Measurements from ENCODE around the gene TSC22D3. TPM values are rescaled to one million over a fixed set of nuclear protein-coding genes. Genes with fewer than 3 reads are reported as not detected.

TSC22D3 gene
- total RNA-seq, 3 donors from 2014 or later, result 14.1 to 118 (median 64.7) TPM

GRCh38 chrX:107678957-107679740 lies 96.4 kb downstream of the TSC22D3 start:
- Histone ChIP-seq H3K36me3 (ENCODE audit: low read depth) (no peaks in the 10 kb centered on the region), H3K4me3 (no peak overlapping the region), H3K4me1 (ENCODE audit: low read depth) (peaks cover 9% of the 10 kb centered on the region), H3K9me3 (no peaks in the 10 kb centered on the region)
- no peak for TF ChIP-seq CTCF (IDR thresholded peaks at IDR 0.05)
- DNase-seq (peak; percentile 62 to 83 (median 68)), ATAC-seq (peak; percentile 27)
- intact Hi-C loops (cut with DNase I, micrococcal nuclease), result no loop called here

- H3K4me1 ChIP-seq (ENCODE audit: low read depth), result peaks cover 17% of the 10 kb centered on the region
- intact Hi-C loops (cut with DNase I, micrococcal nuclease), result no loop called here
- no peak overlapping the region for H3K4me3 ChIP-seq
- no peaks in the 10 kb centered on the region for H3K9me3 ChIP-seq
- H3K36me3 ChIP-seq (ENCODE audit: low read depth), result no peaks in the 10 kb centered on the region
- no peak for TF ChIP-seq CTCF (IDR thresholded peaks at IDR 0.05)
- ATAC-seq (no peak), DNase-seq (no peak)
Measured at GRCh38 chrX:107677909-107678308, 97.7 kb downstream of the TSC22D3 start.

DNA sequence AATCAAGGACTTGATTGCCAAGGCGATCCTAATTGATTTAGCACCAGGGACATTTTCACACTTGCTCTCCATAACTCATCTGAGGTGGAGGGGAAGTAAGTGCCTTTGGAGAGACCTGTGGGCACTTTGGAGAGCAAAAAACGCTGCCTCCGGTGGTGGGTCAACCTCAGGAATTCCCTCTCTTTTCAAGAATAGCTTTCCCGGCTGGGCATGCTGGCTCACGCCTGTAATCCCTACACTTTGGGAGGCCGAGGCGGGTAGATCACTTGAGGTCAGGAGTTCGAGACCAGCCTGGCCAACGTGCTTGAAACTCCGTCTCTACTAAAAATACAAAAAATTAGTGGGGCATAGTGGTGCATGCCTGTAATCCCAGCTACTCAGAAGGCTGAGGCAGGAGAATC lies 98.1 kb downstream of the TSC22D3 start:
- Histone ChIP-seq H3K4me3 (no peak overlapping the region), H3K36me3 (ENCODE audit: low read depth) (no peaks in the 10 kb centered on the region), H3K4me1 (ENCODE audit: low read depth) (peaks cover 19% of the 10 kb centered on the region), H3K9me3 (no peaks in the 10 kb centered on the region)
- ATAC-seq (no peak), DNase-seq (no peak)
- intact Hi-C loops (cut with DNase I, micrococcal nuclease), result no loop called here
- no peak for TF ChIP-seq CTCF (IDR thresholded peaks at IDR 0.05)

DNA sequence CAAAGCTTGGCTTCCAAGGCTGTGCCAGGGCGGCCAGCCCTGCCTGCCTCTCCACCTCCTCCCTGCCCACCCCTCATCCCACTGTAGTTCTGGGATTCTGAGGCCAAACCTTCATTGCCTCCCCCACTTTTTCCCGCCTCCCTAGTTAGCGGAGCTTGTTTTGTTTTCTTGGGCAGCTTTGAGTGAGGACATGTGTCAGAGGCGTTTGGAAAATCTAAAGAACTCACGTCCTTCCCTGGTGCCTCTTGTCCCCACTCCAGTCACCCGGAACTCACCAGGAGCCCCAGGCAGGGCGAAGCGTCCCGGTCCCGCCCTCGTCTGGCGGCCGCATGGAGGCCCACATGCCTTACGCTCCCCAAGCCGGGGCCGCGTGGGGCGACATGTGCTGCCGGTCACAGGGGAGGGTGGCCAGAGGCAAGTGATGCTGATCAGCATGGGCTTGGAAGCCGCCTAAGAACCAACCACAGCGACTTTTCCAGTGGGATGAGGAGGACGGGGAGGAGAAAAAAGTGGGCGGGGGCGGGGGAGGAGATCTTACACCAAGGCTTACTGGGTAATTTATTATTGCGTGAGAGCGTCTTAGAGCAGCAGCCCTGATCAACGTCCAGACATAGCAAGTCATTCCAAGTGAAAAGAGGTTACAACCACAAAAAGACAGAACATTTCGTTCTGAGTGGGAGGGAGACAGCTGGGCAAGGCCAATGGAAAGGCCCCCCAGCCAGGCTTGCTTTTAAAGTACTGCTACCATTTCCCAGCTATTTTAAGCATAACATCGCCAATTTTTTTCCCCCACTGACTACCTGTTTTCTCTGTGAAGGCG lies 98.8 kb downstream of the TSC22D3 start:
- no peak for TF ChIP-seq CTCF (IDR thresholded peaks at IDR 0.05)
- Histone ChIP-seq H3K4me3 (peak overlapping the region; percentile 24), H3K4me1 (ENCODE audit: low read depth) (peaks cover 19% of the 10 kb centered on the region), H3K9me3 (no peaks in the 10 kb centered on the region), H3K36me3 (ENCODE audit: low read depth) (no peaks in the 10 kb centered on the region)
- intact Hi-C loops (cut with DNase I, micrococcal nuclease), result no loop called here
- peak; percentile 72 to 89 (median 82) for DNase-seq
- peak; percentile 61 for ATAC-seq

- ATAC-seq, result no peak
- TF ChIP-seq CTCF (IDR thresholded peaks at IDR 0.05), result no peak
- H3K36me3 ChIP-seq (ENCODE audit: low read depth), result no peaks in the 10 kb centered on the region
- peaks cover 19% of the 10 kb centered on the region for H3K4me1 ChIP-seq (ENCODE audit: low read depth)
- intact Hi-C loops (cut with DNase I, micrococcal nuclease), result no loop called here
- H3K9me3 ChIP-seq, result no peaks in the 10 kb centered on the region
- DNase-seq, result no peak
- H3K4me3 ChIP-seq, result peak overlapping the region; percentile 24
Measured at GRCh38 chrX:107675823-107676555, 99.6 kb downstream of the TSC22D3 start.

All from mucosa of descending colon (tissue), 3 donors.